SU-DHL-6 (cell line): Measurements from ENCODE around the gene ESYT2.

Experiments
- CTCF ChIP-seq: fragments of 200-600 bp; sonication (generic); IDR thresholded peaks from one replicate; pipeline ENCODE4 v1.5.1; 2017; ENCODE audit warnings: antibody characterized with exemption, mild to moderate bottlenecking, low read length, moderate library complexity; ENCODE audit not compliant: insufficient read depth, poor library complexity, severe bottlenecking
- EZH2phosphoT487 ChIP-seq: fragments of 200-600 bp; sonication (generic), shearing (Covaris generic); conservative IDR thresholded peaks from 2 replicates; pipeline ENCODE4 v1.6.1; 2018; ENCODE audit warnings: mild to moderate bottlenecking, antibody characterized with exemption, low read length, moderate library complexity, mixed read lengths

GRCh38 chr7:158746957-158747356, 82.4 kb downstream of the ESYT2 start:
- no peak for TF ChIP-seq CTCF
- no peak for TF ChIP-seq EZH2phosphoT487
